NOMO-1 treated with DMSO at 0.1 percent for 48 hours (cell line): Measurements from ENCODE around the gene IRS1.

ENCODE experiments used
- DNase-seq: peaks from one replicate; lab custom pipeline; 2025; ENCODE audit not compliant: unreplicated experiment; lab: John Stamatoyannopoulos, UW

Gene IRS1

GRCh38 chr2:226828191-226828590 lies 28.6 kb upstream of the IRS1 start:
- no peak for DNase-seq

GRCh38 chr2:226825056-226825455 lies 25.4 kb upstream of the IRS1 start:
- DNase-seq: no peak

GRCh38 chr2:226818930-226819329 lies 19.3 kb upstream of the IRS1 start:
- no peak for DNase-seq

- no peak for DNase-seq
Measured at GRCh38 chr2:226813148-226813701, 13.6 kb upstream of the IRS1 start.

GRCh38 chr2:226803410-226803809 lies 3.8 kb upstream of the IRS1 start:
- DNase-seq: no peak

- peak; percentile 75 for DNase-seq
Measured at GRCh38 chr2:226802573-226802972, 3.0 kb upstream of the IRS1 start.

GRCh38 chr2:226800941-226801784 lies 1.5 kb upstream of the IRS1 start:
- no peak for DNase-seq

- no peak for DNase-seq
Measured at GRCh38 chr2:226799976-226800940, 638 bp upstream of the IRS1 start.

GRCh38 chr2:226798422-226799210 lies 1.0 kb downstream of the IRS1 start:
- DNase-seq: no peak

- DNase-seq: no peak
Measured at GRCh38 chr2:226797989-226798421, 1.6 kb downstream of the IRS1 start.

- no peak for DNase-seq
Measured at GRCh38 chr2:226797289-226797988, 2.2 kb downstream of the IRS1 start.

GRCh38 chr2:226796840-226797288 lies 2.8 kb downstream of the IRS1 start:
- no peak for DNase-seq

- DNase-seq: no peak
Measured at GRCh38 chr2:226796012-226796839, 3.4 kb downstream of the IRS1 start.

- DNase-seq: no peak
Measured at GRCh38 chr2:226795281-226796011, 4.2 kb downstream of the IRS1 start.

- DNase-seq: no peak
Measured at GRCh38 chr2:226794751-226795171, 4.9 kb downstream of the IRS1 start.

GRCh38 chr2:226794196-226794661 lies 5.4 kb downstream of the IRS1 start:
- no peak for DNase-seq

- DNase-seq: no peak
Measured at GRCh38 chr2:226793646-226794045, 6.0 kb downstream of the IRS1 start.

GRCh38 chr2:226792155-226792881 lies 7.3 kb downstream of the IRS1 start:
- DNase-seq: no peak
